Activated naive CD4-positive, alpha-beta T cell treated with anti-CD3 and anti-CD28 coated beads, Interleukin-2, amount 10 ng/mL, durations not matched to agents 7 days and 5 days (primary cell): ENCODE measurements around the gene JAKMIP3.
A peak's percentile ranks its signal among the peaks of the same experiment; 100 is the strongest.

Source experiments
- CTCF ChIA-PET: fragments of 350-600 bp; sonication (Branson Sonifier 250); formaldehyde crosslinking; loops from one replicate; lab custom pipeline; 2021; ENCODE audit warnings: antibody characterized with exemption; lab: Charles Lee
- DNase-seq: peaks from one replicate; pipeline ENCODE4 v3.0.0-alpha.2; 2020
- H3K27ac Mint-ChIP-seq: one replicate; pipeline ENCODE4 v1.8.0; 2021; ENCODE audit warnings: mild to moderate bottlenecking, moderate library complexity, mixed read lengths
- H3K27me3 Mint-ChIP-seq: one replicate; pipeline ENCODE4 v1.8.0; 2021; ENCODE audit warnings: mild to moderate bottlenecking, mixed read lengths
- H3K36me3 Mint-ChIP-seq: one replicate; pipeline ENCODE4 v1.8.0; 2021; ENCODE audit warnings: mixed read lengths
- H3K4me1 Mint-ChIP-seq: one replicate; pipeline ENCODE4 v1.8.0; 2021; ENCODE audit warnings: mixed read lengths
- H3K4me3 Mint-ChIP-seq: one replicate; pipeline ENCODE4 v1.8.0; 2021; ENCODE audit warnings: mild to moderate bottlenecking, moderate library complexity, mixed read lengths
- H3K9me3 Mint-ChIP-seq: one replicate; pipeline ENCODE4 v1.8.0; 2021; ENCODE audit warnings: mixed read lengths

JAKMIP3 gene

GRCh38 chr10:132035476-132035875, 30.3 kb upstream of the JAKMIP3 start:
- peaks cover 92% of the 10 kb centered on the region for H3K27me3 Mint-ChIP-seq
- no peaks in the 10 kb centered on the region for H3K36me3 Mint-ChIP-seq
- peaks cover 6% of the 10 kb centered on the region for H3K4me1 Mint-ChIP-seq
- CTCF ChIA-PET = interaction anchor here (2.6 kb wide), 1 partner anchor 13 kb away, joined by 9 read pairs; no protein-coding TSS in a partner anchor
- DNase-seq = no peak
- no peak overlapping the region for H3K4me3 Mint-ChIP-seq
- H3K9me3 Mint-ChIP-seq = no peaks in the 10 kb centered on the region
- no peak overlapping the region for H3K27ac Mint-ChIP-seq

GRCh38 chr10:132036153-132036886, 29.4 kb upstream of the JAKMIP3 start:
- Mint-ChIP-seq H3K27me3 (peaks cover 92% of the 10 kb centered on the region), H3K4me3 (peak overlapping the region; percentile 28), H3K9me3 (no peaks in the 10 kb centered on the region), H3K4me1 (peaks cover 6% of the 10 kb centered on the region), H3K27ac (no peak overlapping the region), H3K36me3 (no peaks in the 10 kb centered on the region)
- CTCF ChIA-PET = interaction anchor here (2.6 kb wide), 1 partner anchor 13 kb away, joined by 9 read pairs; no protein-coding TSS in a partner anchor
- no peak for DNase-seq

- no peak overlapping the region for H3K27ac Mint-ChIP-seq
- H3K27me3 Mint-ChIP-seq = peaks cover 94% of the 10 kb centered on the region
- H3K4me1 Mint-ChIP-seq = peaks cover 6% of the 10 kb centered on the region
- H3K36me3 Mint-ChIP-seq = no peaks in the 10 kb centered on the region
- DNase-seq = no peak
- H3K4me3 Mint-ChIP-seq = peak overlapping the region; percentile 49
- CTCF ChIA-PET = interaction anchor here (1.2 to 2.6 kb wide), 2 partner anchors 14 kb away, joined by 5 to 9 read pairs; no protein-coding TSS in a partner anchor
- H3K9me3 Mint-ChIP-seq = no peaks in the 10 kb centered on the region
Measured at GRCh38 chr10:132036887-132037675, 28.7 kb upstream of the JAKMIP3 start.

GRCh38 chr10:132037676-132037975, 28.1 kb upstream of the JAKMIP3 start:
- Mint-ChIP-seq H3K27ac (no peak overlapping the region), H3K9me3 (no peaks in the 10 kb centered on the region), H3K4me3 (no peak overlapping the region), H3K36me3 (no peaks in the 10 kb centered on the region), H3K27me3 (peaks cover 93% of the 10 kb centered on the region), H3K4me1 (peaks cover 6% of the 10 kb centered on the region)
- CTCF ChIA-PET = interaction anchor here (1.2 kb wide), 1 partner anchor 15 kb away, joined by 5 read pairs; no protein-coding TSS in a partner anchor
- no peak for DNase-seq

GRCh38 chr10:132039371-132039770, 26.4 kb upstream of the JAKMIP3 start:
- Mint-ChIP-seq H3K9me3 (no peaks in the 10 kb centered on the region), H3K36me3 (no peaks in the 10 kb centered on the region), H3K4me1 (peaks cover 6% of the 10 kb centered on the region), H3K27ac (no peak overlapping the region), H3K27me3 (peaks cover 89% of the 10 kb centered on the region), H3K4me3 (no peak overlapping the region)
- DNase-seq = no peak
- CTCF ChIA-PET = interaction anchor here (1.4 kb wide), 1 partner anchor 16 kb away, joined by 3 read pairs; no protein-coding TSS in a partner anchor

- H3K4me1 Mint-ChIP-seq = peaks cover 3% of the 10 kb centered on the region
- no peaks in the 10 kb centered on the region for H3K36me3 Mint-ChIP-seq
- peaks cover 89% of the 10 kb centered on the region for H3K27me3 Mint-ChIP-seq
- H3K27ac Mint-ChIP-seq = no peak overlapping the region
- DNase-seq = no peak
- CTCF ChIA-PET = interaction anchor here (1.4 kb wide), 1 partner anchor 17 kb away, joined by 3 read pairs; no protein-coding TSS in a partner anchor
- no peaks in the 10 kb centered on the region for H3K9me3 Mint-ChIP-seq
- H3K4me3 Mint-ChIP-seq = no peak overlapping the region
Measured at GRCh38 chr10:132040046-132040445, 25.7 kb upstream of the JAKMIP3 start.

- Mint-ChIP-seq H3K27ac (no peak overlapping the region), H3K9me3 (no peaks in the 10 kb centered on the region), H3K36me3 (no peaks in the 10 kb centered on the region), H3K4me3 (no peak overlapping the region), H3K4me1 (peaks cover 3% of the 10 kb centered on the region), H3K27me3 (peaks cover 79% of the 10 kb centered on the region)
- CTCF ChIA-PET = no interaction called here
- no peak for DNase-seq
Measured at GRCh38 chr10:132041340-132041739, 24.4 kb upstream of the JAKMIP3 start.

GRCh38 chr10:132043861-132044695, 21.7 kb upstream of the JAKMIP3 start:
- Mint-ChIP-seq H3K27me3 (peaks cover 61% of the 10 kb centered on the region), H3K27ac (no peak overlapping the region), H3K9me3 (no peaks in the 10 kb centered on the region), H3K4me3 (no peak overlapping the region), H3K4me1 (no peaks in the 10 kb centered on the region), H3K36me3 (no peaks in the 10 kb centered on the region)
- CTCF ChIA-PET = no interaction called here
- DNase-seq = no peak

GRCh38 chr10:132044803-132045202, 20.9 kb upstream of the JAKMIP3 start:
- DNase-seq = no peak
- no peaks in the 10 kb centered on the region for H3K36me3 Mint-ChIP-seq
- CTCF ChIA-PET = no interaction called here
- H3K27ac Mint-ChIP-seq = no peak overlapping the region
- no peak overlapping the region for H3K4me3 Mint-ChIP-seq
- no peaks in the 10 kb centered on the region for H3K4me1 Mint-ChIP-seq
- H3K27me3 Mint-ChIP-seq = peaks cover 56% of the 10 kb centered on the region
- H3K9me3 Mint-ChIP-seq = no peaks in the 10 kb centered on the region

GRCh38 chr10:132045324-132045723, 20.4 kb upstream of the JAKMIP3 start:
- Mint-ChIP-seq H3K27ac (no peak overlapping the region), H3K27me3 (peaks cover 55% of the 10 kb centered on the region), H3K4me1 (no peaks in the 10 kb centered on the region), H3K9me3 (no peaks in the 10 kb centered on the region), H3K36me3 (no peaks in the 10 kb centered on the region), H3K4me3 (no peak overlapping the region)
- DNase-seq = no peak
- CTCF ChIA-PET = no interaction called here

GRCh38 chr10:132047575-132048293, 18.0 kb upstream of the JAKMIP3 start:
- no peak overlapping the region for H3K27ac Mint-ChIP-seq
- no peak overlapping the region for H3K4me3 Mint-ChIP-seq
- CTCF ChIA-PET = interaction anchor here (1.5 kb wide), 1 partner anchor 25 kb away, joined by 5 read pairs; no protein-coding TSS in a partner anchor
- no peak for DNase-seq
- no peaks in the 10 kb centered on the region for H3K4me1 Mint-ChIP-seq
- no peaks in the 10 kb centered on the region for H3K36me3 Mint-ChIP-seq
- peaks cover 7% of the 10 kb centered on the region for H3K9me3 Mint-ChIP-seq
- peaks cover 35% of the 10 kb centered on the region for H3K27me3 Mint-ChIP-seq

GRCh38 chr10:132048294-132048667, 17.5 kb upstream of the JAKMIP3 start:
- CTCF ChIA-PET = interaction anchor here (1.5 kb wide), 1 partner anchor 25 kb away, joined by 5 read pairs; no protein-coding TSS in a partner anchor
- H3K36me3 Mint-ChIP-seq = no peaks in the 10 kb centered on the region
- no peak overlapping the region for H3K4me3 Mint-ChIP-seq
- H3K27me3 Mint-ChIP-seq = peaks cover 33% of the 10 kb centered on the region
- DNase-seq = no peak
- H3K4me1 Mint-ChIP-seq = no peaks in the 10 kb centered on the region
- peaks cover 12% of the 10 kb centered on the region for H3K9me3 Mint-ChIP-seq
- no peak overlapping the region for H3K27ac Mint-ChIP-seq

- CTCF ChIA-PET = interaction anchor here (0.9 kb wide), 1 partner anchor 165 kb away, joined by 3 read pairs; no protein-coding TSS in a partner anchor
- Mint-ChIP-seq H3K36me3 (no peaks in the 10 kb centered on the region), H3K4me3 (no peak overlapping the region), H3K9me3 (peaks cover 18% of the 10 kb centered on the region), H3K27me3 (peaks cover 14% of the 10 kb centered on the region), H3K4me1 (no peaks in the 10 kb centered on the region), H3K27ac (no peak overlapping the region)
- no peak for DNase-seq
Measured at GRCh38 chr10:132050191-132050590, 15.6 kb upstream of the JAKMIP3 start.
